Measurements from ENCODE around the gene NAV2. TPM values are rescaled to one million over a fixed set of nuclear protein-coding genes. Genes with fewer than 3 reads are reported as not detected.

Gene NAV2
- total RNA-seq, 2 experiments from 2014 or later: 0.23 to 0.71 TPM

GRCh38 chr11:19842505-19842904 lies 129.9 kb downstream of the NAV2 start:
- ATAC-seq (no peak), DNase-seq (no peak)
- no peaks in the 10 kb centered on the region for H3K9me3 Mint-ChIP-seq (ENCODE audit: insufficient read depth)
- H3K4me1 Mint-ChIP-seq (ENCODE audit: low read depth): no peaks in the 10 kb centered on the region
- no peak overlapping the region for H3K4me3 Mint-ChIP-seq
- ChIA-PET CTCF (no interaction called here), POLR2A (no interaction called here)
- H3K27me3 Mint-ChIP-seq (ENCODE audit: low read depth): peaks cover 4% of the 10 kb centered on the region
- H3K36me3 Mint-ChIP-seq (ENCODE audit: low read depth): no peaks in the 10 kb centered on the region
- H3K27ac Mint-ChIP-seq: no peak overlapping the region

DNA sequence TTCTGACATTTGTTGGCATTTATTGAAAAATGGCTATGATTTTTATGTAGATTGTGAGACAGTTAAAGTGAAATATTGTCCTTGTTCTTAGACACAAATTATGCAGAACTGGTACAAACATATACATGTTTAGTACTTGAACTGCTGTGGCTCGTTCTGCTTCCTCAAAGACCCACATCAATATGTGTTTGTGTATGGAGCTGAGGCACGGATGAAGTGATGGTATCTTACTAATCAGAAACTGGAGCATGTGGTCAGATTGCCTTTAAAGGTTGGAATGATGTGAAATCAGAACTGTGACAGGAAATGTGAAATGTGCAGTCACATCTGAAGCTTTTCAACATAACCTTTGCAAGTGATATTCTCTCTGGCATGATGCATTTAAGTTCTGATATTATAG lies 130.4 kb downstream of the NAV2 start:
- Mint-ChIP-seq H3K36me3 (ENCODE audit: low read depth) (no peaks in the 10 kb centered on the region), H3K27me3 (ENCODE audit: low read depth) (peaks cover 4% of the 10 kb centered on the region), H3K9me3 (ENCODE audit: insufficient read depth) (no peaks in the 10 kb centered on the region), H3K4me3 (no peak overlapping the region), H3K27ac (no peak overlapping the region), H3K4me1 (ENCODE audit: low read depth) (no peaks in the 10 kb centered on the region)
- POLR2A ChIA-PET: no interaction called here
- ATAC-seq (no peak), DNase-seq (no peak)
- CTCF ChIA-PET: interaction anchor here (0.7 kb wide), 1 partner anchor 13 kb away, joined by 3 read pairs; no protein-coding TSS in a partner anchor

GRCh38 chr11:19844012-19844411 lies 131.4 kb downstream of the NAV2 start:
- Mint-ChIP-seq H3K27me3 (ENCODE audit: low read depth) (peaks cover 4% of the 10 kb centered on the region), H3K4me1 (ENCODE audit: low read depth) (no peaks in the 10 kb centered on the region), H3K9me3 (ENCODE audit: insufficient read depth) (no peaks in the 10 kb centered on the region), H3K36me3 (ENCODE audit: low read depth) (no peaks in the 10 kb centered on the region), H3K4me3 (no peak overlapping the region), H3K27ac (no peak overlapping the region)
- ChIA-PET CTCF (no interaction called here), POLR2A (no interaction called here)
- ATAC-seq (no peak), DNase-seq (no peak)

- no peak for ATAC-seq
- Mint-ChIP-seq H3K4me1 (ENCODE audit: low read depth) (no peaks in the 10 kb centered on the region), H3K27me3 (ENCODE audit: low read depth) (peaks cover 4% of the 10 kb centered on the region), H3K27ac (no peak overlapping the region), H3K9me3 (ENCODE audit: insufficient read depth) (no peaks in the 10 kb centered on the region), H3K4me3 (no peak overlapping the region), H3K36me3 (ENCODE audit: low read depth) (no peaks in the 10 kb centered on the region)
- POLR2A ChIA-PET: no interaction called here
- CTCF ChIA-PET: no interaction called here
- no peak for DNase-seq
These were observed 132.2 kb downstream of the NAV2 start for GRCh38 chr11:19844806-19845205.

- no peaks in the 10 kb centered on the region for H3K4me1 Mint-ChIP-seq (ENCODE audit: low read depth)
- H3K36me3 Mint-ChIP-seq (ENCODE audit: low read depth): no peaks in the 10 kb centered on the region
- no peak for DNase-seq
- no peaks in the 10 kb centered on the region for H3K9me3 Mint-ChIP-seq (ENCODE audit: insufficient read depth)
- ChIA-PET POLR2A (no interaction called here), CTCF (no interaction called here)
- no peak overlapping the region for H3K4me3 Mint-ChIP-seq
- no peak overlapping the region for H3K27ac Mint-ChIP-seq
- ATAC-seq: no peak
- H3K27me3 Mint-ChIP-seq (ENCODE audit: low read depth): peaks cover 4% of the 10 kb centered on the region
These were observed 133.0 kb downstream of the NAV2 start for GRCh38 chr11:19845626-19846025.

GRCh38 chr11:19846654-19847305 lies 134.1 kb downstream of the NAV2 start:
- Mint-ChIP-seq H3K27ac (no peak overlapping the region), H3K27me3 (ENCODE audit: low read depth) (peaks cover 4% of the 10 kb centered on the region), H3K4me1 (ENCODE audit: low read depth) (no peaks in the 10 kb centered on the region), H3K36me3 (ENCODE audit: low read depth) (no peaks in the 10 kb centered on the region), H3K9me3 (ENCODE audit: insufficient read depth) (no peaks in the 10 kb centered on the region), H3K4me3 (no peak overlapping the region)
- POLR2A ChIA-PET: no interaction called here
- CTCF ChIA-PET: no interaction called here
- ATAC-seq: no peak
- no peak for DNase-seq

- CTCF ChIA-PET: interaction anchor here (0.6 kb wide), 1 partner anchor 280 kb away, joined by 3 read pairs; no protein-coding TSS in a partner anchor
- no peak for ATAC-seq
- Mint-ChIP-seq H3K27me3 (ENCODE audit: low read depth) (peaks cover 4% of the 10 kb centered on the region), H3K4me1 (ENCODE audit: low read depth) (no peaks in the 10 kb centered on the region), H3K4me3 (no peak overlapping the region), H3K36me3 (ENCODE audit: low read depth) (no peaks in the 10 kb centered on the region), H3K9me3 (ENCODE audit: insufficient read depth) (no peaks in the 10 kb centered on the region), H3K27ac (no peak overlapping the region)
- DNase-seq: no peak
- POLR2A ChIA-PET: no interaction called here
These were observed 135.6 kb downstream of the NAV2 start for GRCh38 chr11:19848219-19848618.

GRCh38 chr11:19849107-19849789 lies 136.6 kb downstream of the NAV2 start:
- no peaks in the 10 kb centered on the region for H3K9me3 Mint-ChIP-seq (ENCODE audit: insufficient read depth)
- ATAC-seq: no peak
- ChIA-PET CTCF (no interaction called here), POLR2A (no interaction called here)
- no peak overlapping the region for H3K4me3 Mint-ChIP-seq
- H3K36me3 Mint-ChIP-seq (ENCODE audit: low read depth): no peaks in the 10 kb centered on the region
- peaks cover 13% of the 10 kb centered on the region for H3K27me3 Mint-ChIP-seq (ENCODE audit: low read depth)
- no peak for DNase-seq
- H3K4me1 Mint-ChIP-seq (ENCODE audit: low read depth): no peaks in the 10 kb centered on the region
- H3K27ac Mint-ChIP-seq: no peak overlapping the region

GRCh38 chr11:19849947-19850593 lies 137.4 kb downstream of the NAV2 start:
- H3K27me3 Mint-ChIP-seq (ENCODE audit: low read depth): peaks cover 15% of the 10 kb centered on the region
- no peak for ATAC-seq
- DNase-seq: no peak
- no peak overlapping the region for H3K4me3 Mint-ChIP-seq
- no peak overlapping the region for H3K27ac Mint-ChIP-seq
- POLR2A ChIA-PET: no interaction called here
- H3K4me1 Mint-ChIP-seq (ENCODE audit: low read depth): no peaks in the 10 kb centered on the region
- no peaks in the 10 kb centered on the region for H3K36me3 Mint-ChIP-seq (ENCODE audit: low read depth)
- CTCF ChIA-PET: no interaction called here
- H3K9me3 Mint-ChIP-seq (ENCODE audit: insufficient read depth): no peaks in the 10 kb centered on the region

- H3K4me3 Mint-ChIP-seq: no peak overlapping the region
- H3K36me3 Mint-ChIP-seq (ENCODE audit: low read depth): no peaks in the 10 kb centered on the region
- peaks cover 12% of the 10 kb centered on the region for H3K27me3 Mint-ChIP-seq (ENCODE audit: low read depth)
- H3K4me1 Mint-ChIP-seq (ENCODE audit: low read depth): no peaks in the 10 kb centered on the region
- ChIA-PET CTCF (no interaction called here), POLR2A (no interaction called here)
- DNase-seq (no peak), ATAC-seq (no peak)
- H3K9me3 Mint-ChIP-seq (ENCODE audit: insufficient read depth): no peaks in the 10 kb centered on the region
- no peak overlapping the region for H3K27ac Mint-ChIP-seq
These were observed 139.7 kb downstream of the NAV2 start for GRCh38 chr11:19852288-19852687.

DNA sequence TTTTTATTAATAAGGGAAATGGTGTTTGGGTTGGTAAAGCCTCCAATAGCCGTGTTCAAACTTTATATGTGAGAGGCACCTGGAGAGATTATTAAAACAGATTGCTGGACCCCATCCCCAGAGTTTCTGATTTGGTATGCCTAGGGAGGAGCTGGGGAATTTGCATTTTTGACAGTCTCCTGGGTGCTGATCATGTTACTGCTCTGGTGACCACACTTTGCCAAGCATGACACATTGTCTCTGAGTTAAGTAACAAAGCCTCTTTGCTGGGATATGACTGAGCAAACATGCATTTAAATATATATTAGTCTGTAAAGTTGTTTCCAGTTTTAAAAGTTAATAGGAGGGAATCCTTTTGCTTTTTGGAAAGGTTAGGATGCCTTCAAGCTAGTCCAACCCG lies 140.4 kb downstream of the NAV2 start:
- no peak overlapping the region for H3K27ac Mint-ChIP-seq
- CTCF ChIA-PET: interaction anchor here (0.6 kb wide), 1 partner anchor 228 kb away, joined by 3 read pairs; no protein-coding TSS in a partner anchor
- POLR2A ChIA-PET: no interaction called here
- no peaks in the 10 kb centered on the region for H3K4me1 Mint-ChIP-seq (ENCODE audit: low read depth)
- H3K36me3 Mint-ChIP-seq (ENCODE audit: low read depth): no peaks in the 10 kb centered on the region
- peaks cover 12% of the 10 kb centered on the region for H3K27me3 Mint-ChIP-seq (ENCODE audit: low read depth)
- DNase-seq (no peak), ATAC-seq (no peak)
- H3K9me3 Mint-ChIP-seq (ENCODE audit: insufficient read depth): no peaks in the 10 kb centered on the region
- no peak overlapping the region for H3K4me3 Mint-ChIP-seq

GRCh38 chr11:19853920-19854319 lies 141.3 kb downstream of the NAV2 start:
- DNase-seq (no peak), ATAC-seq (no peak)
- no peaks in the 10 kb centered on the region for H3K9me3 Mint-ChIP-seq (ENCODE audit: insufficient read depth)
- no peak overlapping the region for H3K4me3 Mint-ChIP-seq
- POLR2A ChIA-PET: no interaction called here
- CTCF ChIA-PET: no interaction called here
- no peaks in the 10 kb centered on the region for H3K36me3 Mint-ChIP-seq (ENCODE audit: low read depth)
- H3K4me1 Mint-ChIP-seq (ENCODE audit: low read depth): no peaks in the 10 kb centered on the region
- H3K27ac Mint-ChIP-seq: no peak overlapping the region
- peaks cover 12% of the 10 kb centered on the region for H3K27me3 Mint-ChIP-seq (ENCODE audit: low read depth)
